GM18867 (cell line): ENCODE results near the gene FCHSD1.

Experiments
- ATAC-seq: cut with Tn5 transposase; IDR thresholded peaks from one replicate; pipeline ENCODE4 v1.9.1; 2021; ENCODE audit warnings: mild to moderate bottlenecking, moderate library complexity; ENCODE audit not compliant: unreplicated experiment

Gene FCHSD1

GRCh38 chr5:141674747-141675146 is 23.5 kb upstream of the FCHSD1 start:
- ATAC-seq = no peak

GRCh38 chr5:141672841-141673813 is 21.9 kb upstream of the FCHSD1 start:
- no peak for ATAC-seq

GRCh38 chr5:141672071-141672840 is 21.0 kb upstream of the FCHSD1 start:
- no peak for ATAC-seq

- no peak for ATAC-seq
These were observed 18.3 kb upstream of the FCHSD1 start for GRCh38 chr5:141669520-141669919.

GRCh38 chr5:141668601-141669265 is 17.5 kb upstream of the FCHSD1 start:
- no peak for ATAC-seq

- ATAC-seq = no peak
These were observed 15.1 kb upstream of the FCHSD1 start for GRCh38 chr5:141665995-141666940.

GRCh38 chr5:141664733-141665461 is 13.7 kb upstream of the FCHSD1 start:
- peak; percentile 96 for ATAC-seq

GRCh38 chr5:141663506-141663905 is 12.3 kb upstream of the FCHSD1 start:
- ATAC-seq = no peak

- no peak for ATAC-seq
These were observed 10.8 kb upstream of the FCHSD1 start for GRCh38 chr5:141662028-141662427.

GRCh38 chr5:141657937-141658545 is 6.8 kb upstream of the FCHSD1 start:
- peak; percentile 68 for ATAC-seq

- ATAC-seq = no peak
These were observed 6.2 kb upstream of the FCHSD1 start for GRCh38 chr5:141657404-141657803.

- no peak for ATAC-seq
These were observed 5.2 kb upstream of the FCHSD1 start for GRCh38 chr5:141656396-141656795.

GRCh38 chr5:141655020-141655419 is 3.8 kb upstream of the FCHSD1 start:
- ATAC-seq = no peak

- ATAC-seq = no peak
These were observed 3.1 kb upstream of the FCHSD1 start for GRCh38 chr5:141654298-141654697.

GRCh38 chr5:141651728-141652105 is 499 bp upstream of the FCHSD1 start:
- ATAC-seq = no peak

- ATAC-seq = no peak
These were observed 1.2 kb downstream of the FCHSD1 start for GRCh38 chr5:141649972-141650371.

GRCh38 chr5:141649056-141649688 is 2.0 kb downstream of the FCHSD1 start:
- no peak for ATAC-seq

- ATAC-seq = no peak
These were observed 3.4 kb downstream of the FCHSD1 start for GRCh38 chr5:141647851-141648250.

GRCh38 chr5:141647242-141647641 is 4.0 kb downstream of the FCHSD1 start:
- no peak for ATAC-seq
